AG04450 (cell line): ENCODE measurements around the gene ARMC9. TPM values are rescaled to one million over a fixed set of nuclear protein-coding genes. Genes with fewer than 3 reads are reported as not detected.

Experiments
- CTCF ChIA-PET: fragments of 300-600, 350-600 bp; formaldehyde crosslinking; extraction: SDS; loops from one replicate; lab custom pipeline; 2022; ENCODE audit warnings: antibody characterized with exemption, inconsistent platforms; lab: Charles Lee
- POLR2A ChIA-PET: fragments of 350-600 bp; formaldehyde crosslinking; extraction: SDS; loops from one replicate; lab custom pipeline; 2021; ENCODE audit warnings: antibody characterized with exemption, inconsistent platforms; lab: Yijun Ruan, JAX
- DNase-seq: peaks from one replicate; pipeline ENCODE4 v3.0.0-alpha.2; 2011; ENCODE audit warnings: low read depth, low spot score
- H3K27ac ChIP-seq: one replicate; pipeline ENCODE4 v1.5.1; 2012; ENCODE audit warnings: low read depth, low read length, control low read depth
- H3K27me3 ChIP-seq: one replicate; pipeline ENCODE4 v1.6.0; 2012; ENCODE audit warnings: low read length; ENCODE audit not compliant: control insufficient read depth, insufficient read depth
- H3K4me3 ChIP-seq: 2 replicates; pipeline ENCODE4 v1.5.1; 2011; ENCODE audit warnings: mild to moderate bottlenecking, low read depth, low read length, control low read depth
- H3K9me3 ChIP-seq: 2 replicates; pipeline ENCODE4 v1.5.1; 2012; ENCODE audit warnings: low read length; ENCODE audit not compliant: control insufficient read depth, insufficient read depth
- polyA plus RNA-seq: library from polyadenylated mRNA; depleted of rRNA; stranded (reverse); fragments of >200 nt; gene quantifications from 2 replicates; pipeline ENCODE4 v1.2.3, GENCODE V29; 2011
- TF ChIP-seq, protein P1 (sequence below): IDR thresholded peaks from 2 replicates; pipeline ENCODE4 v1.5.1; 2011; ENCODE audit warnings: low read depth, low read length, control low read depth, inconsistent platforms

Gene ARMC9
- polyA plus RNA-seq, 1 experiment: 49.4 TPM

DNA sequence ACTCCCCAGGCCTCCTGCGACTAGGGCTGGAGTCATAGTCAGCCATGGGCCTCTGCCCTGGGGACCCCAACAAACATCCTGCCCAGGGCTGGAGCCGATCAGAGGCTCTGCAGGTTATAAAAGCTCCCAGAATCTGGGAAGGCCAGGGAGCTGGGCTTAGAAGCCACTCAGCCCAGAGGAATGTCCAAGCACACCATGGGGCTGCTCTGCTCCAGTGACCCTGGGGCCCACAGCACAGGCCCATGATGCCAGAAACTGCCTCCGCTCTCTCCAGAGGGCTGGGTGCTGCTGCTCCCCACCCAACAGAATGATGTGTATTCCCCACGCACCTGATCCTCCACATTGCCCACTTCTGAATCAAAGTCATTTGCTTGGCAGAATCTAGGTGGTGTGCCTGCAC is 88.5 kb downstream of the ARMC9 start:
- Histone ChIP-seq H3K27me3 (no peaks in the 10 kb centered on the region), H3K4me3 (no peak overlapping the region), H3K9me3 (no peaks in the 10 kb centered on the region), H3K27ac (no peak overlapping the region)
- DNase-seq: no peak
- ChIA-PET POLR2A (no interaction called here), CTCF (interaction anchor here (0.7 to 1.4 kb wide), 3 partner anchors 10 to 126 kb away, joined by 3 to 20 read pairs (median 4); no protein-coding TSS in a partner anchor)
- TF ChIP-seq, protein P1, sequence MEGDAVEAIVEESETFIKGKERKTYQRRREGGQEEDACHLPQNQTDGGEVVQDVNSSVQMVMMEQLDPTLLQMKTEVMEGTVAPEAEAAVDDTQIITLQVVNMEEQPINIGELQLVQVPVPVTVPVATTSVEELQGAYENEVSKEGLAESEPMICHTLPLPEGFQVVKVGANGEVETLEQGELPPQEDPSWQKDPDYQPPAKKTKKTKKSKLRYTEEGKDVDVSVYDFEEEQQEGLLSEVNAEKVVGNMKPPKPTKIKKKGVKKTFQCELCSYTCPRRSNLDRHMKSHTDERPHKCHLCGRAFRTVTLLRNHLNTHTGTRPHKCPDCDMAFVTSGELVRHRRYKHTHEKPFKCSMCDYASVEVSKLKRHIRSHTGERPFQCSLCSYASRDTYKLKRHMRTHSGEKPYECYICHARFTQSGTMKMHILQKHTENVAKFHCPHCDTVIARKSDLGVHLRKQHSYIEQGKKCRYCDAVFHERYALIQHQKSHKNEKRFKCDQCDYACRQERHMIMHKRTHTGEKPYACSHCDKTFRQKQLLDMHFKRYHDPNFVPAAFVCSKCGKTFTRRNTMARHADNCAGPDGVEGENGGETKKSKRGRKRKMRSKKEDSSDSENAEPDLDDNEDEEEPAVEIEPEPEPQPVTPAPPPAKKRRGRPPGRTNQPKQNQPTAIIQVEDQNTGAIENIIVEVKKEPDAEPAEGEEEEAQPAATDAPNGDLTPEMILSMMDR: no peak

GRCh38 chr2:231287696-231288095 is 89.3 kb downstream of the ARMC9 start:
- Histone ChIP-seq H3K27ac (no peak overlapping the region), H3K4me3 (no peak overlapping the region), H3K27me3 (no peaks in the 10 kb centered on the region), H3K9me3 (no peaks in the 10 kb centered on the region)
- TF ChIP-seq, protein P1: no peak
- ChIA-PET POLR2A (no interaction called here), CTCF (interaction anchor here (0.9 to 1.4 kb wide), 3 partner anchors 9 to 183 kb away, joined by 4 to 20 read pairs (median 5); no protein-coding TSS in a partner anchor)
- DNase-seq: no peak

DNA sequence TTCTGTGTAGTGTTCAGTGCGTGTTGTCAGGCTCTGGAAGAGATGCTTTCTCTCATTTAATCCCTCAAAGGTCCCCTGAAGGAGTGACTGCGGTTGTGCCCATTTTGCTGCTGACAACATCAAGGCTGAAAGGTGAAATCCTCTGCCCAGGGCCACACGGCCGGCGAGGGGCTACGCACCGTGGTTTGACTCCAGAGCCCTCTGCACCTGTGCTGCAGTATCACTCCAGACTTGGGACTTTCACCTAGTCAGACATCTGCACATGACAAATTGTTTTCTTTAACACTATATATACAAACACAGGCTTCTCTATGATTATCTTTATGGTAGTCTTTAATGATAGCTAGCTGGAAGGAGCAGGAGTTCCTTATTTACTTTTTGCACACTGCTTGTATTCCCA is 90.2 kb downstream of the ARMC9 start:
- H3K4me3 ChIP-seq: no peak overlapping the region
- H3K9me3 ChIP-seq: no peaks in the 10 kb centered on the region
- POLR2A ChIA-PET: no interaction called here
- H3K27ac ChIP-seq: no peak overlapping the region
- TF ChIP-seq, protein P1: no peak
- no peaks in the 10 kb centered on the region for H3K27me3 ChIP-seq
- no peak for DNase-seq
- CTCF ChIA-PET: interaction anchor here (1.3 to 1.4 kb wide), 2 partner anchors 8 to 124 kb away, joined by 5 to 20 read pairs; no protein-coding TSS in a partner anchor

DNA sequence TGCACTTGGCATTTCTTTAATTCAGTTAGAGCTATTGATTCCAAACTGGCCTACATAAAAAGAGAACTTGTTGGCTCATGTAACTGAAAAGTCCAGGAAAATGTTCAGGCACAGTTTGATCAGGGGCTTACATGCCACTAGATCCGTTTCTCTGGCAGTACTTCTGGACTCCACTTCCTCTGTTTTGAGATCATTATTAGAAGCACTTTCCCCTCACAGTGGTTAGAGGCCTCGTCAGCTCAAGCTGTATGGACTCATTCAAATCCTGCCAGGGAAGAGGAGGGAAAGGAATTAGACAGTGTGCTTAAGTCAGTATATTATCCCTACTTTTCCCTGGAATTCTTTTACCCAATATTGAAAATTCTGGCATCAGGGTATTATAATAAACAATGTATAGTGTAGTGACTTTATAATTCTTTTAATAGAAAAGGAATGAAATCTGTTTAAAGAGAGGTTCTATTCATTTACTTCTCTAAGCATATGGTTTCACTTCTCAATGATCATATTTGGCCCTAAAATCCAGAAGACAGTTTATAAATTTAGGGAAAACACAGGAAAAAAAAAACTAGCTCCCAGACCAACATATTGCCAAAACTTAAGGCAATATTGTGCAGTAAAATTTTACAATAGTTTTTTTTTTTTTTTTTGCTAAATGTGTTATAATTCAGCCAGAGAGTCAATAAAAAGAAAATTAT is 92.0 kb downstream of the ARMC9 start:
- Histone ChIP-seq H3K27me3 (no peaks in the 10 kb centered on the region), H3K9me3 (no peaks in the 10 kb centered on the region), H3K4me3 (no peak overlapping the region), H3K27ac (no peak overlapping the region)
- DNase-seq: no peak
- POLR2A ChIA-PET: no interaction called here
- TF ChIP-seq, protein P1: no peak
- CTCF ChIA-PET: interaction anchor here (1.3 to 1.7 kb wide), 3 partner anchors 63 to 186 kb away, joined by 3 to 6 read pairs (median 5); no protein-coding TSS in a partner anchor
